Aorta (tissue), 5 donors: ENCODE data around the gene PLPPR1. TPM values are rescaled to one million over a fixed set of nuclear protein-coding genes. Genes with fewer than 3 reads are reported as not detected.

Experiments
- ATAC-seq: fragments of 200-7000 bp; cut with Tn5 transposase; one replicate; pipeline ENCODE4 v1.9.1; 2022; ENCODE audit warnings: moderate library complexity; ENCODE audit not compliant: low FRiP score
- DNase-seq, 2 donors: peaks; one replicate each; pipeline ENCODE4 v3.0.0-alpha.2; 2020
- H3K27ac ChIP-seq, 2 donors: one replicate each; pipeline ENCODE4 v1.5.1; 2013; ENCODE audit warnings: low read length in 2 of 2, mild to moderate bottlenecking in 2 of 2, moderate library complexity in 2 of 2, control low read depth in 1 of 2, inconsistent platforms in 1 of 2, low read depth in 1 of 2
- H3K27me3 ChIP-seq, 2 donors: one replicate each; pipeline ENCODE4 v1.6.1; 2013; ENCODE audit warnings: control low read depth in 1 of 2, low read length in 1 of 2, mild to moderate bottlenecking in 1 of 2, moderate library complexity in 1 of 2; ENCODE audit not compliant: insufficient read depth in 2 of 2, control insufficient read depth in 1 of 2
- H3K36me3 ChIP-seq, 2 donors: one replicate each; pipeline ENCODE4 v1.6.1; 2013; ENCODE audit warnings: control low read depth in 1 of 2, low read length in 1 of 2, mild to moderate bottlenecking in 1 of 2; ENCODE audit not compliant: insufficient read depth in 2 of 2, control insufficient read depth in 1 of 2
- H3K4me1 ChIP-seq, 2 donors: one replicate each; pipeline ENCODE4 v1.6.1; 2013; ENCODE audit warnings: low read length in 2 of 2, control low read depth in 1 of 2, mild to moderate bottlenecking in 1 of 2, moderate library complexity in 1 of 2; ENCODE audit not compliant: insufficient read depth in 2 of 2, control insufficient read depth in 1 of 2
- H3K4me3 ChIP-seq, 2 donors: one replicate each; pipeline ENCODE4 v1.5.1; 2013; ENCODE audit warnings: low read length in 2 of 2, control low read depth in 1 of 2, mild to moderate bottlenecking in 1 of 2
- H3K9me3 ChIP-seq: one replicate; pipeline ENCODE4 v1.6.1; 2013; ENCODE audit warnings: mild to moderate bottlenecking, low read length; ENCODE audit not compliant: control insufficient read depth
- WGBS, 2 donors: extraction: QIAGEN DNeasy Blood & Tissue Kit; methylation state at CpG; one replicate each; pipeline ENCODE4 v1.1.7; 2013; 5-methylcytosine and 5-hydroxymethylcytosine counted together
- intact Hi-C, 2 donors: fragments of 100-400 bp; cut with DNase I; formaldehyde crosslinking; loops; one replicate each; pipeline versions ENCODE4 v1.14.2 to v1.15.0; 2022
- polyA plus RNA-seq, 2 donors: library from polyadenylated mRNA; stranded (reverse); fragments of 200-250 nt; gene quantifications; one replicate each; pipeline ENCODE4 v1.2.3, GENCODE V29; 2013
- total RNA-seq, 2 donors: library from RNA; stranded (reverse); fragmentation: NEBNext Ultra II Directional; extraction: Animal tissue kit (Norgen Biotek cat#: 25700); gene quantifications; one replicate each; pipeline ENCODE4 v1.2.1, GENCODE V29; 2021
- donor health status: healthy with polysubstance abuse.
- donor health status: Bipolar disorder and iron deficiency.
- donor health status: DM: no; HTN: no; CAD: no.
- donor health status: DM: no; HTN: no; CAD: no.
- donor health status: DM: yes; HTN: yes; CAD: no.

Gene PLPPR1
- total and polyA plus RNA-seq, 4 donors, result not detected

DNA sequence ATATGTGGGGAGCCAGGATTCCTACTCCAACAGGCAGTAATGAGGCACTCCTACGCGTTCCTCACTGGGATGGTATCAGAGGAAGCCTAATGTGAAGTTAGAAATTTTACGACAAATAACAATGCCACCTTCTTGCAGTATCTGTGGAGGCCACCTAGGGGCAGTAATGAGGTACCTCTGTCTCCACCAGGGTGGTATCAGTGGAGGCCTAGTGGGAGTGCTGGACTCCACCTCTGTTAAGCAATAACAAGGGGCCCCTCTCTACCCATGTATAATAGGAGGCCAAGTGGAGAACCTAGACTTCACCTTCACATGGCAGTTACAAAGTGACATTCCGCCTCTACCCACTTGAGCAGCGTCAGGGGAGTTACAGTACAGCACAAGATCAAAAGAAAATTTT lies 147.9 kb downstream of the PLPPR1 start:
- no peaks in the 10 kb centered on the region for H3K4me1 ChIP-seq
- intact Hi-C loops, result no loop called here
- 90 to 94% methylated on average over 5 of the region's 5 CpGs for WGBS, 2 donors

DNA sequence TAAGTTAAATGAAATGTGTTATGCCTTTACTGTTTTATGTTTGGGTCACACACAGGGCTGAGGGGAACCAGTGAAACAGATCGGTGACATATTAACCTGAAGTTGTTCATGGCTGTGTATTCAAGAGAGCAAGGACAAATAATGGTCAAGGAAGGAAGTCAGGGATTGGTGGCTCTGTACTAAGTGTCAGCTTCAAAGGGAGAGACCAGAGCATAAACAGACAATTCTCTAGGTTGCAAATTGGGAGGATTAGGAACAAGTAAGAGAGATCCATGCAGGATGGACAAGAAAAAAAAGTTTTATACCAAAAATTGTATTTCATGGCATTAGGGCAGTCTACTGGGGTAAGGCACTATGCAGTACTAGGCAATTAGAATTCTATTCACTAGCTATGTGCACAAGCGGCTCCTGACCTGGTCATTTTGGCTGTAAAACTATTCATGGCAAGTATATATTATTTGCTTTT lies 156.3 kb downstream of the PLPPR1 start:
- no peaks in the 10 kb centered on the region for H3K27me3 ChIP-seq
- H3K4me3 ChIP-seq, result no peak overlapping the region
- H3K27ac ChIP-seq, result no peak overlapping the region
- intact Hi-C loops, result no loop called here
- ATAC-seq (no peak), DNase-seq (no peak)
- H3K36me3 ChIP-seq, result no peaks in the 10 kb centered on the region
- no peaks in the 10 kb centered on the region for H3K4me1 ChIP-seq
- WGBS, 2 donors, result 61 to 67% methylated on average over 2 of the region's 2 CpGs
- H3K9me3 ChIP-seq, result no peaks in the 10 kb centered on the region

More for the DNA sequence above, 147.9 kb downstream of the PLPPR1 start:
- Histone ChIP-seq H3K4me3 (no peak overlapping the region), H3K9me3 (no peaks in the 10 kb centered on the region), H3K27me3 (no peaks in the 10 kb centered on the region), H3K27ac (no peak overlapping the region), H3K36me3 (no peaks in the 10 kb centered on the region)
- no peak for DNase-seq
- ATAC-seq, result no peak

DNA sequence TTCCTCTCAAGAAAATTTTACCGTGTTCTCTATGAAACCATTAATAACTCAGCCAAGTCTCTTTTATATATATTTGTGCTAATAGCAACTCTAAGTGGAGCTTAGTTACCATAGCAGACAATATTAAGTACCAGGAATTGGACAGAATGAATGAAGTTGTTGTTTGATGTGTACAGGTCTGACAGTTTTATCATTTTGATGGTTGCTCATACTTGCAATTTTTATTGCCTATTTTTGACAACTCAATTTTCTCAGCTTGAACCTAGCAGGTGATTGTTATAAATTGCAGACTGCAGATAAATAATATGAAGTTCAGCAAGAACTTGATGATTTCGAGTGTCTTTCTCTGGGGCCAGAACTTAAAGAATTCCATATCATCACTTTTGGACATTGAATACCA lies 163.2 kb downstream of the PLPPR1 start:
- H3K27me3 ChIP-seq, result no peaks in the 10 kb centered on the region
- no peaks in the 10 kb centered on the region for H3K4me1 ChIP-seq
- intact Hi-C loops, result no loop called here
- H3K9me3 ChIP-seq, result no peaks in the 10 kb centered on the region
- no peak overlapping the region for H3K4me3 ChIP-seq
- ATAC-seq, result no peak
- H3K36me3 ChIP-seq, result no peaks in the 10 kb centered on the region
- H3K27ac ChIP-seq, result no peak overlapping the region
- DNase-seq, result no peak
- 35 to 44% methylated on average over 2 of the region's 2 CpGs for WGBS, 2 donors

DNA sequence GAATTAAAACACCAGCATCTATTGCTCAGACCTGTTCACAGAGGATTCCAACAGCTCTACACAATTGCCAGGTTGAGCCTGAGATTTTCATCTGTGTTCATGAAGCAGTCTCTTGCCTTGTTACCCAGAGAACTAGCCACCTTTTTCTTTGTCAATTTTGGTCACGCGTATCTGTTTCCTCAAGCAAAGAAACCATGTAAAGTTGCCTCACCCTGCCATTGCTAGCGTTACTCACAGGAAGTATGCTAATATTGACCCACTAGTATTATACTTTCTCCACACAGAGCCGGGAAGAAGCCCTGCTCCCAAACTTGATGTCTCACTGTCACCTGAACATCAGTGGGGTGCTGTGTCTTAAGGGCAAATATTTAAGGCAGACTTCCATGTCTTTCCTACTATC lies 168.5 kb downstream of the PLPPR1 start:
- Histone ChIP-seq H3K4me3 (no peak overlapping the region), H3K27ac (no peak overlapping the region), H3K36me3 (no peaks in the 10 kb centered on the region), H3K4me1 (no peaks in the 10 kb centered on the region), H3K9me3 (peaks cover 2% of the 10 kb centered on the region), H3K27me3 (no peaks in the 10 kb centered on the region)
- DNase-seq (no peak), ATAC-seq (no peak)
- intact Hi-C loops, result no loop called here
- WGBS, 2 donors, result 81 to 84% methylated on average over 4 of the region's 4 CpGs

DNA sequence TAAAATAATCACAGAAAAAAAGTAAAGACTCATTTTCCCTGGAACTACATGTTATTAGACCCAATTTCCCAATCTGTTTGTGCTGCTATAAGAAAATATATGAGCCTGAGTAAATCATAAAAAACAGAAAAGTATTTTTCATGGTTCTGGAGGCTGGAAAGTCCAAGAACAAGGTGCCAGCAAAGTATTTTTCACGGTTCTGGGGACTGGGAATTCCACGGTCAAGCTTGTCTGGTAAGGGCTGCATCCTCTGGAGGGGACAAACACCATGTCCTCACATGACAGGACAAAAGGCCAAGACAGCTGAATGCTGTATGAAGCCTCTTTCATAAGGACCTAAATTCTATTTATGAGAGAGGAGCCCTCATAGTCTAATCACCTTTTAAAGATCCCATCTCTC lies 172.3 kb downstream of the PLPPR1 start:
- ATAC-seq (no peak), DNase-seq (no peak)
- Histone ChIP-seq H3K27ac (no peak overlapping the region), H3K4me3 (no peak overlapping the region), H3K27me3 (no peaks in the 10 kb centered on the region), H3K4me1 (no peaks in the 10 kb centered on the region), H3K36me3 (no peaks in the 10 kb centered on the region), H3K9me3 (peaks cover 2% of the 10 kb centered on the region)
- WGBS, 2 donors, result 79% methylated on average over 2 of the region's 2 CpGs
- intact Hi-C loops, result no loop called here

DNA sequence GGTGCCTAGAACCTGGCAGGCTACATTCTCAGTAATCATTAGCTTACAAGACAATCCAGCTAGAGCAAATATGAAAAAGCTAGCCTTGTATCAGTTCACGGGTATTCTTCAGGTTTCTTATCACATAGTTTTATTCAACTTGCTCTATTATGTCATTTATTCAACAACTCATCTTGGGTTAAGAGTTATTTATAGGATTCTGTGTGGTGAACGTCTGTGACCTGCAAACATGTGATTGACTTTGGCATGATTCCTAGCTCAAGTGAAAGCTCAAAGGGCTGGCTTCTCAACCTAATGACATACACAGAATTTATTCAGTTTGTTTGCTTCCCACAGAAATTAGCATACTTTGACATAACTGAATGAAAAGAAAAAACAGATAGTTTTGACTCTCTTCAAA lies 173.1 kb downstream of the PLPPR1 start:
- Histone ChIP-seq H3K4me1 (no peaks in the 10 kb centered on the region), H3K27me3 (no peaks in the 10 kb centered on the region), H3K4me3 (no peak overlapping the region), H3K27ac (no peak overlapping the region), H3K9me3 (peaks cover 2% of the 10 kb centered on the region), H3K36me3 (no peaks in the 10 kb centered on the region)
- intact Hi-C loops, result no loop called here
- DNase-seq, result no peak
- no peak for ATAC-seq
- 2 to 6% methylated on average over 2 of the region's 2 CpGs for WGBS, 2 donors

DNA sequence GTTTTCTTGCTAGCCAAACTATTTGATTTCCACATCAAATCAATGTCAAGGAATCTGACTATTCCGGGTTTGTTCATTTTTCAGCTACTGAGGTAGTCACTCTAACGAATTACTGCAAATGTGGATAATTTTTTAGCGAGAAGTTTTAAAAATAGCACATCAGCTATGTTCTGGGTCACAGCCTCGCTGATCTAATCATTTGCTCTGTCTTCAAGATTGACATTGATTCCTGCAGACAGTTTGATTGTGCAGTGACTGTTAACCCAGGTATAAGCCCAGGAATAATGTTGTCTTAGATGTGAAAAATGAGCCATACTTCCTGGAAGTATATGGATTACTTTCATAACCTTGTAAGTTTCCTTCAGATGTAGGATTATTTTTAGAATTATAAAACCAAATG lies 181.1 kb downstream of the PLPPR1 start:
- WGBS, 2 donors, result 53 to 58% methylated on average over 4 of the region's 4 CpGs

DNA sequence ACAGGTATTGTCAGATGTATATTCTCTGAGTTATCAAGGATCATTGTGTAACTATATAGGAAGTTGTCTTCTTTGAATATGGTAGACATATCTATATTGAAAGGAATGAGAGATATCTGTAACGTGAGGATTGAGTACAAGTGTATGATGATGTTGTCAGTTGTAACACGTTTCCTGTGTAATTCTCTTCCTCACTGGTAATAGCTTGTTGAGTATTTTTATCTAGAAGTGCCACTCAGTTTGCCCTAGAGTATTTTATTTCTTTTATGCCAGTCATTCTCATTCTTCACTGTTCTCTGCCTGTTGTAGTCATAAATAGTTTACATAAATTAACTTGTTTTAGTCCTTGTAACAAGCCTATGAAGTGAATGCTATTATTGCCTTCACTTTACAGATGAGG lies 184.1 kb downstream of the PLPPR1 start:
- Histone ChIP-seq H3K36me3 (no peaks in the 10 kb centered on the region), H3K27me3 (no peaks in the 10 kb centered on the region), H3K9me3 (no peaks in the 10 kb centered on the region), H3K4me1 (no peaks in the 10 kb centered on the region), H3K4me3 (no peak overlapping the region), H3K27ac (no peak overlapping the region)
- WGBS, 2 donors, result 47 to 54% methylated on average over 2 of the region's 2 CpGs
- no peak for DNase-seq
- ATAC-seq, result no peak
- intact Hi-C loops, result no loop called here

More for the DNA sequence above, 181.1 kb downstream of the PLPPR1 start:
- Histone ChIP-seq H3K4me3 (no peak overlapping the region), H3K9me3 (no peaks in the 10 kb centered on the region), H3K27ac (no peak overlapping the region), H3K27me3 (no peaks in the 10 kb centered on the region), H3K4me1 (no peaks in the 10 kb centered on the region), H3K36me3 (no peaks in the 10 kb centered on the region)
- intact Hi-C loops, result no loop called here
- DNase-seq (no peak), ATAC-seq (no peak)

DNA sequence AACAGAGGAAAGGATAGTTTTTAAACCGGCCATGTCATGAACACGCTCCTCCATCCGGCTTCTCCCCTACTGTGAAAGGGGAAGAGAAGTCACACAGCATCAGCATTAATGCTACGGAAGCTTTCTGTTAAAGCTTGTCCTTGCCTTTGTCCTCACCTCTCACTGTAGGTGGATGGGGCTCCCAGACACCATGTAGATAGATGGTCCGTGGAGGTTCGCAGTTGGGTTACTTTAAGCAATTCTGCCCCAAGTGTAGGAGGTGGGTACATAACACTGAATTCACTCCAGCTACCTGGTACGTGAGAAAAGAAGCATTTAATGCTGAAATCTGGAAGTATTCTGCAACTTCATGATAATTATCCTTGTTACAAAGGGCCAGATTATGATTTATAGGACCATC lies 190.5 kb downstream of the PLPPR1 start:
- Histone ChIP-seq H3K27me3 (no peaks in the 10 kb centered on the region), H3K4me1 (no peaks in the 10 kb centered on the region), H3K9me3 (no peaks in the 10 kb centered on the region), H3K36me3 (no peaks in the 10 kb centered on the region), H3K27ac (no peak overlapping the region), H3K4me3 (no peak overlapping the region)
- DNase-seq, result no peak
- intact Hi-C loops, result no loop called here
- WGBS, 2 donors, result 76 to 81% methylated on average over 7 of the region's 7 CpGs
- ATAC-seq, result no peak
